ENCODE measurements around the gene PLPP7. TPM values are rescaled to one million over a fixed set of nuclear protein-coding genes. Genes with fewer than 3 reads are reported as not detected.
"Not testable (repeated sequence)": the region's sequence is repeated elsewhere in the genome, so short reads cannot be mapped to it uniquely, and the experiment has no call there.

Gene PLPP7
- total and polyA plus RNA-seq, 7 donors: 0.46 to 31.9 (median 14.3) TPM

DNA sequence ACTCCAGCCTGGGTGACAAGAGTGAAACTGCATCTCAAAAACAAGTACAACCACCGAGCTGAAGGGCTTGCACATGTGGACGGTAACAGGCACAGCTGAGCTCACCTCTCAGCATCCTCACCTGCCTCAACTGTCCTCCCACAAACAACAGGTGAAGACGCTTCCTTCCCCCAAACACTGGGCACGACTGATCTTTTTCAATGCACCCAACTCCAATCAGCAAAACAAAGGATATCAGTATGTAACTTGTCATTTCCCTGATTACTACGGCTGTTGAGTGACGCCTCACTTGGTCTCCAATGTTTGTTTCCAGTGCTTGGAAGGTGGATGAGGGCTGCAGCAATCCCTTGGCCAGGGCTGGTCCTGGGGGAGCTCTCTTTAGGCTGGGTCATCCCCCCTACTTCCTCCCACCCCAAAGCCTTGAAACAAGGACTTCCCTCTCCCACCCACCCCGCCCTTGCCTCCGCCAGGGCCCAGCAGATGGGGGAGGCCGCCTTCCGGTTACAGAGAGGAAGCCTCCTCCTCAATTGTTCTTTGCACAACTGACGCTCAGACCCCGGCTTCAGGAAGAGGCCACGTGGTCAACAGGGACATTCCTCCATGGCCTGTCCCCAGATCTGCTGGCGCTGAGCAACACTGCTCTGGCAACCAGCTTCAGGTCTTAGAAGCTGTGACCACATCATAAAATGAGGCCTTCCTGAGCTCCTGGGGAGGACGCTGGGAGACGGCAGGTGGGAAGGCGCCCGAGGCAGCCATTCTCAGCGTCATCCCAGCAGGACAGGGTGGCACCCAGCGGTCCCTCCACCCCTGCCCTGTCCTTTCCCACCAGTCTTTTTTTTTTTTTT, 19.1 kb upstream of the PLPP7 start:
- Histone ChIP-seq H3K36me3 (no peaks in the 10 kb centered on the region), H3K27me3 (peaks cover 0 to 27% (median 12%) of the 10 kb centered on the region in 3 donors), H3K9me3 (no peaks in the 10 kb centered on the region), H3K27ac (peak overlapping the region; percentile 42 to 65 (median 52)), H3K4me1 (peaks cover 0 to 4% (median 0%) of the 10 kb centered on the region in 4 donors), H3K4me3 (no peak overlapping the region)
- TF ChIP-seq EP300 (IDR thresholded peaks at IDR 0.05): no peak
- TF ChIP-seq, protein P1, sequence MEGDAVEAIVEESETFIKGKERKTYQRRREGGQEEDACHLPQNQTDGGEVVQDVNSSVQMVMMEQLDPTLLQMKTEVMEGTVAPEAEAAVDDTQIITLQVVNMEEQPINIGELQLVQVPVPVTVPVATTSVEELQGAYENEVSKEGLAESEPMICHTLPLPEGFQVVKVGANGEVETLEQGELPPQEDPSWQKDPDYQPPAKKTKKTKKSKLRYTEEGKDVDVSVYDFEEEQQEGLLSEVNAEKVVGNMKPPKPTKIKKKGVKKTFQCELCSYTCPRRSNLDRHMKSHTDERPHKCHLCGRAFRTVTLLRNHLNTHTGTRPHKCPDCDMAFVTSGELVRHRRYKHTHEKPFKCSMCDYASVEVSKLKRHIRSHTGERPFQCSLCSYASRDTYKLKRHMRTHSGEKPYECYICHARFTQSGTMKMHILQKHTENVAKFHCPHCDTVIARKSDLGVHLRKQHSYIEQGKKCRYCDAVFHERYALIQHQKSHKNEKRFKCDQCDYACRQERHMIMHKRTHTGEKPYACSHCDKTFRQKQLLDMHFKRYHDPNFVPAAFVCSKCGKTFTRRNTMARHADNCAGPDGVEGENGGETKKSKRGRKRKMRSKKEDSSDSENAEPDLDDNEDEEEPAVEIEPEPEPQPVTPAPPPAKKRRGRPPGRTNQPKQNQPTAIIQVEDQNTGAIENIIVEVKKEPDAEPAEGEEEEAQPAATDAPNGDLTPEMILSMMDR (IDR thresholded peaks at IDR 0.05): no peak
- TF ChIP-seq POLR2AphosphoS5 (IDR thresholded peaks at IDR 0.05): peak in 1 of 4 donors; percentile 31
- intact Hi-C loops (cut with DNase I): no loop called here
- WGBS, 2 donors: 42 to 78% methylated on average over 20 of the region's 20 CpGs
- peak; percentile 86 for DNase-seq

DNA sequence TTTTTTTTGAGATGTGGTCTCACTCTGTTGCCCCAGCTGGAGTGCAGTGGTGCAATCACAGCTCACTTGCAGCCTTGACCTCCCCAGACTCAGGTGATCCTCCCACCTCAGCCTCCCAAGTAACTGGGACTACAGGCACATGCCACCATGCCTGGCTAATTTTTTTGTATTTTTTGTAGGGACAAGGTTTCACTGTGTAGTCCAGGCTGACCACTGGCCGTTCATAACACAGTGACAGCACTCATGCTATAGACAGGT, 18.6 kb upstream of the PLPP7 start:
- H3K4me1 ChIP-seq; DNase-seq; intact Hi-C loops (cut with DNase I); H3K9me3 ChIP-seq; H3K4me3 ChIP-seq; H3K36me3 ChIP-seq: not testable (repeated sequence)
- 75 to 85% methylated on average over 1 of the region's 1 CpG for WGBS, 2 donors
- Histone ChIP-seq H3K27me3 (peaks cover 4 to 32% (median 18%) of the 10 kb centered on the region in 3 donors), H3K27ac (peak overlapping the region; percentile 42 to 65 (median 52))

DNA sequence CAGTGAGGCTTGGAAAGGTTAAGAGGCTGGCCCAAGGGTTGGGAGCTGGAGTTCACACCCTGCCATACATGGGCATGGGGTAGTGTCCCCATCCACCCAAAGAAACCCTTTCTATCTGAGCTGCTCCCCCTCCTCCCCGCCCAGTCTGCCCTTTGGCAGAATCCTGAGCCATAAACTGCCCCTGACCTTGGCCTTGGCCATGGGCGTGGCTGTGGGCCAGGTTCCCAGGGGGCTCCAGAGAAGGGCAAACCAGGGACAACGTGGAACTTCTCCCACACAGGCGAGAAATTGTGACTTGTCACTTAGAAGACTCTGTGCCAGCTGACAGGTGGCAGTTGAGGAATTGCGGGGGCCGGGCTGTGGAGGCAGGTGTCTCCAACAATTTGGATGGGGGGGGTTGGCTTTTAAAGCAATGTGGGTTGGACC, 18.0 kb upstream of the PLPP7 start:
- Histone ChIP-seq H3K27ac (peak overlapping the region; percentile 42 to 65 (median 52)), H3K9me3 (no peaks in the 10 kb centered on the region), H3K4me1 (peaks cover 0 to 12% (median 5%) of the 10 kb centered on the region in 4 donors), H3K4me3 (no peak overlapping the region), H3K27me3 (peaks cover 6 to 38% (median 24%) of the 10 kb centered on the region in 3 donors), H3K36me3 (no peaks in the 10 kb centered on the region)
- TF ChIP-seq POLR2A (IDR thresholded peaks at IDR 0.05) (no peak), EP300 (IDR thresholded peaks at IDR 0.05) (no peak), POLR2AphosphoS5 (IDR thresholded peaks at IDR 0.05) (no peak)
- TF ChIP-seq, protein P1 (IDR thresholded peaks at IDR 0.05): no peak
- 26 to 52% methylated on average over 6 of the region's 6 CpGs for WGBS, 2 donors
- intact Hi-C loops (cut with DNase I): no loop called here
- no peak for DNase-seq

DNA sequence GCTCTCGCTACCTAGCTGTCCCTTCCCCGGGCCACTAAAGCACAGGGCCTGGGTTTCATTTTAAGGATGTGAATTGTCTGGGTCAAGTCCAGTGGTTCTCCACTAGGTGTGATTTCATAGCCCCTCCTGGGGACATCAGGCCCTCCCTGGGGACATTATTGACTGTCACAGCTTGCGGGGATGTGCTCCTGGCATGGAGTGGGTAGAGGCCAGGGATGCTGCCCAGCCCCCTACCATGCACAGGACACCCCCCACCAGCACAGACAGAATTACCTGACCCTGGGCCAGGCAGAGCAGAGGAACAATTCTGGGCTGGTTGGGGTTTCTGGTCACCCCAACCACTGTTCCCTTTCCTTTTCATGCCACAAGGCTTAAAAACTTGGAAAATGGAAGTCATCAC, 17.3 kb upstream of the PLPP7 start:
- Histone ChIP-seq H3K9me3 (no peaks in the 10 kb centered on the region), H3K4me3 (no peak overlapping the region), H3K4me1 (peaks cover 0 to 17% (median 10%) of the 10 kb centered on the region in 4 donors), H3K27ac (peak overlapping the region; percentile 5 to 65 (median 24)), H3K27me3 (peaks cover 12 to 45% (median 29%) of the 10 kb centered on the region in 3 donors), H3K36me3 (no peaks in the 10 kb centered on the region)
- no peak for TF ChIP-seq POLR2AphosphoS5 (IDR thresholded peaks at IDR 0.05)
- TF ChIP-seq EP300 (IDR thresholded peaks at IDR 0.05): no peak
- TF ChIP-seq POLR2A (IDR thresholded peaks at IDR 0.05): no peak
- TF ChIP-seq, protein P1 (IDR thresholded peaks at IDR 0.05): no peak
- WGBS, 2 donors: 86 to 87% methylated on average over 3 of the region's 3 CpGs
- DNase-seq: no peak
- intact Hi-C loops (cut with DNase I): no loop called here

DNA sequence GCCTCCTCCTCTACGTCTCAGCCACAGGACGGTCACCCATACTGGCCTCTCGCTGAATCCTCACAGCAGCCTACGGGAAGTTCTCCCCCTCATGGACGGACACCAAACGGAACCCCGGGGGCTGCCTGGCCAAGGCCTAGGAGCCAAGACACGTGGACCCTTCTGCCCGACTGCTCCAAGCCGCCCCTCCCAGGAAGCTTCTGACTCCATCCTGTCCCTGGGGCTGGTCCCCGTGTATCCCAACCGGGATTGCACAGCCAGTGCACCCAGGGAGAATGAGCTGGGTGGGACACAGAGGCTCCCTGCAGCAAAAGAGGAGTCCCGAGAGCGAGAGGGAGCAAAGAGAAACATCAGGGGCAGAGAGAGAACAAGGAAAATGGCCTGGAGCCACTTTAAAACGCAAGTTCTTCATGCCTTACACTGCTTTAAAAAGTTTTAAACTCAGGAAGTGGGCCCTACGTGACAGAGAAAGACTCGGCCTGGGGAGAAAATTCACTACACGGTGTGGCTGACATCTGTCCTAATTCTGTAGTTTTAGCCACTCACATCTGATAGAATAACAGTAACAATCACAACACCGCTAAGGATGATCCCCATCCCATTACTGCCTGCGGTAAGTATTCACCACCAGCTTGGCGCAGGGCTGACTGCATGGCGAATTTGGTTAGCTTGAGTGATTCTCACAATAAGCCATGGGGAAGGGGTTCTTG, 16.2 kb upstream of the PLPP7 start:
- DNase-seq: no peak
- H3K36me3 ChIP-seq: no peaks in the 10 kb centered on the region
- 54 to 78% methylated on average over 22 of the region's 22 CpGs for WGBS, 2 donors
- no peaks in the 10 kb centered on the region for H3K9me3 ChIP-seq
- H3K27ac ChIP-seq: peak overlapping the region; percentile 31 to 65 (median 60)
- H3K27me3 ChIP-seq: peaks cover 12 to 48% (median 30%) of the 10 kb centered on the region in 3 donors
- H3K4me1 ChIP-seq: peaks cover 0 to 21% (median 15%) of the 10 kb centered on the region in 4 donors
- no peak for TF ChIP-seq POLR2AphosphoS5 (IDR thresholded peaks at IDR 0.05)
- TF ChIP-seq POLR2A (IDR thresholded peaks at IDR 0.05): no peak
- TF ChIP-seq, protein P1 (IDR thresholded peaks at IDR 0.05): no peak
- no peak for TF ChIP-seq EP300 (IDR thresholded peaks at IDR 0.05)
- H3K4me3 ChIP-seq: peak overlapping the region in 1 of 4 donors; percentile 81
- intact Hi-C loops (cut with DNase I): no loop called here
